RWPE2 (cell line): ENCODE data around the gene FCN3.
"Not testable (repeated sequence)": the region's sequence is repeated elsewhere in the genome, so short reads cannot be mapped to it uniquely, and the experiment has no call there.

Experiments
- ATAC-seq: fragments of 200-7000 bp; cut with Tn5 transposase; 3 replicates; pipeline ENCODE4 v1.9.1; 2021; ENCODE audit warnings: low read depth
- DNase-seq: peaks from one replicate; pipeline ENCODE4 v3.0.0-alpha.2; 2020; ENCODE audit warnings: low spot score
- H3K27ac ChIP-seq: fragments of 450-650 bp; 2 replicates; pipeline ENCODE4 v1.5.1; 2017; ENCODE audit warnings: mild to moderate bottlenecking; ENCODE audit not compliant: poor library complexity, severe bottlenecking
- H3K27me3 ChIP-seq: fragments of 250-450 bp; sonication (Bioruptor Pico); 2 replicates; pipeline ENCODE4 v1.5.1; 2021; ENCODE audit warnings: mild to moderate bottlenecking, moderate library complexity; ENCODE audit not compliant: insufficient read depth, poor library complexity, severe bottlenecking
- H3K36me3 ChIP-seq: fragments of 250-450 bp; sonication (Bioruptor Pico); 2 replicates; pipeline ENCODE4 v1.5.1; 2020; ENCODE audit warnings: low read depth, mild to moderate bottlenecking, moderate library complexity
- H3K4me1 ChIP-seq: fragments of 250-450 bp; sonication (Bioruptor Pico); 2 replicates; pipeline ENCODE4 v1.5.1; 2021; ENCODE audit warnings: mild to moderate bottlenecking, moderate library complexity; ENCODE audit not compliant: insufficient read depth, poor library complexity, severe bottlenecking
- H3K4me3 ChIP-seq: fragments of 250-450 bp; sonication (Bioruptor Pico); 2 replicates; pipeline ENCODE4 v1.5.1; 2021; ENCODE audit warnings: mild to moderate bottlenecking, moderate library complexity; ENCODE audit not compliant: severe bottlenecking
- H3K9me3 ChIP-seq: fragments of 250-450 bp; sonication (Bioruptor Pico); 2 replicates; pipeline ENCODE4 v1.5.1; 2021; ENCODE audit warnings: mild to moderate bottlenecking, moderate library complexity; ENCODE audit not compliant: severe bottlenecking
- TF ChIP-seq, protein P1 (sequence below): fragments of 450-650 bp; IDR thresholded peaks from one replicate; pipeline ENCODE4 v1.5.1; 2017; ENCODE audit warnings: mild to moderate bottlenecking, moderate library complexity; ENCODE audit not compliant: poor library complexity, severe bottlenecking

FCN3 gene

DNA sequence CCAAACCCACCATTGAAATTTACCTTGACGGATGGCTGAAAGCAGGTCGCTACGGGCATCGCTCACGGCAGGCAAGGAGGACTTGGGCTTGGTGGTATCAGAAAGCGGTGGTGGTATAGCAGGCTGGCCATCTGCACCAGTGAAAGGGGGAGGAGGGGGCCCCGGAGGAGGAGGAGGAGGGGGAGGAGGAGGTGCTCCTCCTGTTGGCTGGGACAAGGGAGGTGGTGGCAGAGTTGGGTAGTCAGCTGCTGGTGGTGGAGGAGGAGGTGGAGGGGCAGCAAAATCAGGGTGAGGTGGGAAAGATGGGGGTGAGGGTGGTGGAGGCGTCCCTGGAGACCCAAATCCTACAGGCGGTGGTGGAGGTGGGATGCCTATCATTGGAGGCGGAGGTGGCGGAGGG is 35.0 kb upstream of the FCN3 start:
- peaks cover 62% of the 10 kb centered on the region for H3K36me3 ChIP-seq

DNA sequence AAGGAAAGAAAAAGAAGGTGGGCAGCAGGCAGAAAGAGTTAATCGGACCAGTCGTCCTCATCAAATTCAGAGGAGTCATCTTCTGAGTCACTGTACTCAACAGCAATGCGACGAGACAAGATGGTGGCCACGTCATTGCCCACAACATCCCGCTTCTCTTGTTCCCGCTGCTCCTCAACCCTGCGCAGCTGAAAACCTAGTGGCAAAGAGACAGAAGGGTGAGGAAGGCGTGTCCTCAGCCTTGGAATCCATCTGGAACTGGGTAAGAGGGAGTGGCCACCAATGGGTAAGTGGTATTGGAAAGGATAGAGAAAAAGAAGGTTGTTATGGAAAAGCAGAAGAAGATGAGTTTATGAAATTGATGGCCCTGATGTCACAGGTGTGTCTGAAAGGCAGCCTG is 33.5 kb upstream of the FCN3 start:
- no peak overlapping the region for H3K4me3 ChIP-seq
- peak overlapping the region; percentile 9 for H3K27ac ChIP-seq
- no peaks in the 10 kb centered on the region for H3K27me3 ChIP-seq
- ATAC-seq = peak; percentile 48
- TF ChIP-seq, protein P1, sequence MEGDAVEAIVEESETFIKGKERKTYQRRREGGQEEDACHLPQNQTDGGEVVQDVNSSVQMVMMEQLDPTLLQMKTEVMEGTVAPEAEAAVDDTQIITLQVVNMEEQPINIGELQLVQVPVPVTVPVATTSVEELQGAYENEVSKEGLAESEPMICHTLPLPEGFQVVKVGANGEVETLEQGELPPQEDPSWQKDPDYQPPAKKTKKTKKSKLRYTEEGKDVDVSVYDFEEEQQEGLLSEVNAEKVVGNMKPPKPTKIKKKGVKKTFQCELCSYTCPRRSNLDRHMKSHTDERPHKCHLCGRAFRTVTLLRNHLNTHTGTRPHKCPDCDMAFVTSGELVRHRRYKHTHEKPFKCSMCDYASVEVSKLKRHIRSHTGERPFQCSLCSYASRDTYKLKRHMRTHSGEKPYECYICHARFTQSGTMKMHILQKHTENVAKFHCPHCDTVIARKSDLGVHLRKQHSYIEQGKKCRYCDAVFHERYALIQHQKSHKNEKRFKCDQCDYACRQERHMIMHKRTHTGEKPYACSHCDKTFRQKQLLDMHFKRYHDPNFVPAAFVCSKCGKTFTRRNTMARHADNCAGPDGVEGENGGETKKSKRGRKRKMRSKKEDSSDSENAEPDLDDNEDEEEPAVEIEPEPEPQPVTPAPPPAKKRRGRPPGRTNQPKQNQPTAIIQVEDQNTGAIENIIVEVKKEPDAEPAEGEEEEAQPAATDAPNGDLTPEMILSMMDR = no peak
- peaks cover 47% of the 10 kb centered on the region for H3K36me3 ChIP-seq
- no peak for DNase-seq
- no peaks in the 10 kb centered on the region for H3K4me1 ChIP-seq
- no peaks in the 10 kb centered on the region for H3K9me3 ChIP-seq

More for the DNA sequence above, 35.0 kb upstream of the FCN3 start:
- H3K27me3 ChIP-seq = no peaks in the 10 kb centered on the region
- DNase-seq = no peak
- H3K4me1 ChIP-seq = no peaks in the 10 kb centered on the region
- H3K9me3 ChIP-seq = no peaks in the 10 kb centered on the region
- H3K27ac ChIP-seq = no peak overlapping the region
- TF ChIP-seq, protein P1 = no peak
- ATAC-seq = no peak
- no peak overlapping the region for H3K4me3 ChIP-seq

DNA sequence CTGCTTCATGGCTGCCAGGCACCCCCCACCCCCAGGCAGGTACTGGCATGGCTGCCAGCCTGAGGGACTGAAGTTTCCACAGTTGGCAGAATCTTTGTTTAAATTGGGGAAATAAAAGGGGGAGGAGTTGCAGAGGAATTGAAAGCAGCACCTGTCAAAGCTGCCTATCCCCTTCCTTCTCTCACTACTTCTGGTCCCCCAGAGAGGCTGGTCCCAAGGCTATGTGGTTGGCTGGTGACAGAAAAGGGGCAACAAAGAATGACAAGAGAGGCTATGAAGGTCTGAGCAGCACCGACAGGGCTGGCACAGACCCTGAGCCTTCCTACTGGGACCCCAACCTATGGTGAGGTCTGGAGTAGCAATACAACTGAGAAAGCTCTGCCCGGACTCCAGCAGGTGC is 32.2 kb upstream of the FCN3 start:
- H3K4me1 ChIP-seq, ATAC-seq, H3K27me3 ChIP-seq, H3K27ac ChIP-seq, DNase-seq, H3K4me3 ChIP-seq, H3K9me3 ChIP-seq: not testable (repeated sequence)
- H3K36me3 ChIP-seq = peaks cover 33% of the 10 kb centered on the region

DNA sequence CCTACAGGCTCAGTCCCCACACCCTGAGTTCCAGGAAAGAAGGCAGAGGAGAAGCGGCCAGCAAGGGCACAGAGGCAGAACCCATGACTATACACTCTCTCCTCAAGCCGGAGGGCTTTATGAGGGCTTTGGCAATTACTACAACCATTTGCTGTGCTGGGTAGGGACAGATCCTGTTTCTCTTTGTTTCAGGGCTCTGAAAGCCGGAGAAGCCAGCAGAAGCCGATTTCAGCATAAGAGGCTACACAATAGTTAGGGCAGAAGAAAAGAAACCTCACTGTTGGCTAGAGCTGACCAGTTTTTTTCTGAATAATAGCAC is 31.7 kb upstream of the FCN3 start:
- no peaks in the 10 kb centered on the region for H3K9me3 ChIP-seq
- no peak overlapping the region for H3K27ac ChIP-seq
- H3K4me1 ChIP-seq = no peaks in the 10 kb centered on the region
- H3K27me3 ChIP-seq = no peaks in the 10 kb centered on the region
- H3K36me3 ChIP-seq = peaks cover 29% of the 10 kb centered on the region
- DNase-seq (no peak), ATAC-seq (no peak)
- no peak overlapping the region for H3K4me3 ChIP-seq
- TF ChIP-seq, protein P1 = no peak

DNA sequence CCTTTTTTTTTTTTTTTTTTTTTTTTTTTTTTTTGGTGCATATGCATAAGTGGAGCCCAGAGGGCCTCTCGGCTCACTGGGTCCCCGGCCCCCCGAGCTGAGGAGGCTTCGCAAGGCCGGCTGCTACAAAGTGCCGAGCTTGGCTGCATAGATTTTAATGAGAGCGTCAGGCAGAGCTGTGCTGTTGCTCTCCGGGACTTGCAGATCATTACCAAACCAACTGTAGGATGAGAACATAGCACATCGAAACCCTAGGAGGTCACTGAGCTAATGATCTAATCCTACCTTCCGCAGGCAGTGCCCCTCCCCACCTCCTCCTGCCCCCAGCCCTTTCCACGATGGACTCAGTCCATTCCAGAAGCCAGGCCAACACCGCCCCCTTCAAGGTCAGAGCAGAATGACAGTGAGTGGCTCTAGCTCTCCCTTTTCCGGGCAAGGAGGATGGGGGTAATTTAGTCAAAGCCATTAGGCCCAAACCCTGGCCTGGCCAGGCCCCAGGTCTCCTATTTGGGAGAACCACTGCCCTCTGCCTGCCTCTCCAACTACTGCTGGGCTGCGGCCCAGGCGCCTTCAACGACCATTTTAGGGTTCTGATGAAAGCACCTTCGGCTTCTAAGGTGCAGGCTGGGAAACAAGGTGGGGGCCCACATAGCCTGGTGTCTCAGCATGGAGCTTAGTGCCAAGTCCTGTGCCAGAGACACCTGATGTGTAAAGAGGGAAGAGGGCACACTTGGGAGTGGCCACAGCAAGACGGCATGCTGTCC is 31.2 kb upstream of the FCN3 start:
- not testable (repeated sequence) for H3K27ac ChIP-seq, ATAC-seq, DNase-seq, H3K9me3 ChIP-seq, H3K4me3 ChIP-seq, H3K27me3 ChIP-seq, H3K4me1 ChIP-seq
- H3K36me3 ChIP-seq = peaks cover 23% of the 10 kb centered on the region

DNA sequence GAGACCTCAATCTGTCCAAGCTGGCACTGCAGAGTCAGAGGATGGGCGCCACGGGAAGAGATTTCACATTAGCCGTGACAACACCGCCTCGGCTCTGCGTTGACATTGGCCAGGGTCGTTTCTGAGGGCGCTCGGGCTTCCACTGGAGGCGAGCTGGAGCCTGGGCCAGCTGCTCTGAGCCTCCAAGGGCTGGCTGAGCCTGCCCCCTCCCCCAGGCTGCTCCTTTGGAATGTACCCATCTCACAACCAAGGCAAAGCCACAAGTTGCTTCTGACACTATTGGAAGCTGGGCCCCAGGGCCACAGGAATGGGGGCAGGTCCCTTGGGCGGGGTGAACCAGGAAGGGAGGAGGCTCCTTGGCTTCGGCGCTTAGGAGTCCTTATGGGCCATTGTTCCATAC is 30.4 kb upstream of the FCN3 start:
- Histone ChIP-seq H3K36me3 (peaks cover 22% of the 10 kb centered on the region), H3K4me1 (no peaks in the 10 kb centered on the region), H3K27ac (peak overlapping the region; percentile 6), H3K9me3 (no peaks in the 10 kb centered on the region), H3K4me3 (no peak overlapping the region), H3K27me3 (no peaks in the 10 kb centered on the region)
- no peak for DNase-seq
- no peak for ATAC-seq
- TF ChIP-seq, protein P1 = no peak
